ENCODE results near the gene WDR82. TPM values are rescaled to one million over a fixed set of nuclear protein-coding genes. Genes with fewer than 3 reads are reported as not detected.

Gene WDR82
- total and polyA plus RNA-seq, 2 of the 8 experiments (the other 6 are each of a cell fraction or from before 2014, with no cell fraction given): 33.5 to 82.7 TPM

GRCh38 chr3:52277071-52277964 is 1.1 kb downstream of the WDR82 start:
- peaks cover 41 to 59% of the 10 kb centered on the region in 2 experiments for H3K79me2 ChIP-seq (ENCODE audit: control insufficient read depth in 1 of 2, insufficient read depth in 2 of 2, low read length in 2 of 2)
- no peak overlapping the region for H3K14ac ChIP-seq (ENCODE audit: insufficient read length)
- no peak overlapping the region for H4K91ac ChIP-seq (replicated peaks; ENCODE audit: insufficient read length, low read length)
- H3K18ac ChIP-seq (ENCODE audit: extremely low read depth, low read length): peak overlapping the region; percentile 55; the same call in 1 of the 2 replicates
- no peak overlapping the region for H2AFZ ChIP-seq (ENCODE audit: low read length)
- H3K56ac ChIP-seq (replicated peaks; ENCODE audit: insufficient read length, low read depth, low read length): peak overlapping the region; percentile 79
- no peaks in the 10 kb centered on the region for H3K9me3 ChIP-seq (ENCODE audit: insufficient read depth in 2 of 2, low read depth in 1 of 2, low read length in 1 of 2)
- H4K20me1 ChIP-seq (replicated peaks in 1 of 2; ENCODE audit: control insufficient read depth in 1 of 2, insufficient read depth in 2 of 2, low read length in 2 of 2): peaks cover 15 to 17% of the 10 kb centered on the region in 2 experiments
- H3K4ac ChIP-seq (replicated peaks; ENCODE audit: insufficient read length, low read depth, low read length): no peak overlapping the region
- no peaks in the 10 kb centered on the region for H3K27me3 ChIP-seq (replicated peaks in 1 of 4; ENCODE audit: control insufficient read depth in 3 of 4, extremely low read depth in 1 of 4, insufficient read depth in 3 of 4, low read length in 3 of 4)
- ChIA-PET CTCF (ENCODE audit: partially characterized antibody) (interaction anchor here (0.6 to 6.1 kb wide), 17 partner anchors 11 to 985 kb away, joined by 3 to 34 read pairs (median 4); partner anchors contain the start of genes GLYCTK and PPM1M), POLR2A (ENCODE audit: partially characterized antibody) (interaction anchor here (0.7 to 5.1 kb wide), 34 partner anchors 10 to 437 kb away, joined by 3 to 76 read pairs (median 4); partner anchors contain the start of genes GLYCTK, PPM1M, RPL29 and TWF2)
- DNase-seq (ENCODE audit: low read depth in 1 of 2, low spot score in 2 of 2) (peak in 1 of 2 experiments; percentile 61), FAIRE-seq (no peak)
- H3K23me2 ChIP-seq (ENCODE audit: low read depth, low read length): peaks cover 10% of the 10 kb centered on the region
- no peak overlapping the region for H2BK20ac ChIP-seq (ENCODE audit: low read length)
- peak overlapping the region; percentile 73 for H2BK5ac ChIP-seq (ENCODE audit: low read depth, low read length)
- H2AK5ac ChIP-seq (ENCODE audit: low read depth, low read length): no peak overlapping the region
- H3K4me3 ChIP-seq (ENCODE audit: extremely low read depth in 1 of 4, insufficient read depth in 2 of 4, low read depth in 3 of 4, low read length in 4 of 4): peak overlapping the region; percentile 94 to 99 (median 97)
- no peak overlapping the region for H3K23ac ChIP-seq (ENCODE audit: insufficient read length)
- H3K79me1 ChIP-seq (ENCODE audit: low read depth, low read length): no peaks in the 10 kb centered on the region; the same call in 1 of the 2 replicates
- peak overlapping the region; percentile 84 to 90 for H3K4me2 ChIP-seq (ENCODE audit: insufficient read depth in 1 of 2, low read depth in 2 of 2, low read length in 2 of 2)
- peaks cover 0 to 7% (median 2%) of the 10 kb centered on the region in 4 experiments; a peak in 2 of 8 replicates for H3K36me3 ChIP-seq (ENCODE audit: control insufficient read depth in 2 of 4, insufficient read depth in 4 of 4, low read length in 3 of 4)
- no peak overlapping the region for H4K5ac ChIP-seq (ENCODE audit: insufficient read length, low read depth, low read length)
- H2BK12ac ChIP-seq (ENCODE audit: low read depth, low read length): peak overlapping the region; percentile 23; the same call in 1 of the 2 replicates
- peak overlapping the region in 3 of 4 experiments; percentile 98 to 99 (median 98); a peak in 6 of 7 replicates for H3K9ac ChIP-seq (replicated peaks in 1 of 4; ENCODE audit: extremely low read depth in 1 of 4, low read depth in 3 of 4, low read length in 3 of 4)
- H2BK120ac ChIP-seq (replicated peaks; ENCODE audit: low read depth, low read length): no peak overlapping the region
- no peak overlapping the region for H2BK15ac ChIP-seq (ENCODE audit: low read length)
- H4K8ac ChIP-seq (ENCODE audit: extremely low read depth, insufficient read depth, low read length): peak overlapping the region; percentile 35; the same call in 1 of the 2 replicates
- H3K27ac ChIP-seq (ENCODE audit: low read depth, low read length): peak overlapping the region; percentile 40; the same call in 1 of the 2 replicates
- H3K4me1 ChIP-seq (replicated peaks in 1 of 4; ENCODE audit: control insufficient read depth in 3 of 4, insufficient read depth in 4 of 4, low read length in 3 of 4): peaks cover 0 to 3% (median under 1%) of the 10 kb centered on the region in 4 experiments; a peak in 3 of 7 replicates
- TF ChIP-seq HDAC2 (IDR thresholded peaks at IDR 0.05; ENCODE audit: borderline replicate concordance in 1 of 2, low read depth in 2 of 2, low read length in 2 of 2) (peak in 1 of 2 experiments; percentile 32; a peak in 1 of 4 replicates), MAX (IDR thresholded peaks at IDR 0.05) (peak; percentile 57), SAP30 (IDR thresholded peaks at IDR 0.05; ENCODE audit: insufficient read depth, insufficient replicate concordance, low read length) (peak; percentile 75), POLR2A (IDR thresholded peaks at IDR 0.05; ENCODE audit: control extremely low read depth in 1 of 2, low read depth in 2 of 2, low read length in 2 of 2) (peak in 1 of 2 experiments; percentile 63; a peak in 2 of 3 replicates), SIN3A (conservative IDR thresholded peaks at IDR 0.05 in 1 of 2, IDR thresholded peaks at IDR 0.05 in 1 of 2; ENCODE audit: low read depth in 1 of 2, low read length in 2 of 2) (peak; percentile 83 to 90; a peak in 3 of 4 replicates), ZNF274 (IDR thresholded peaks at IDR 0.05; ENCODE audit: borderline replicate concordance, extremely low read depth, low read length) (no peak), ATF2 (IDR thresholded peaks at IDR 0.05; ENCODE audit: low read length) (no peak)
- WGBS, 2 experiments (ENCODE audit: extremely low coverage in 1 of 2, insufficient coverage in 1 of 2, insufficient read length in 1 of 2, insufficient replicate concordance in 2 of 2, low coverage in 1 of 2, low lambda C conversion rate in 2 of 2, missing lambda C conversion rate in 1 of 2): 6% methylated on average over 28 of the region's 28 CpGs; no CpG with 5 or more reads in 1 of the 2 experiments
